Retina (tissue), 1 donor: ENCODE data around the gene KCNQ1.

Experiments used
- DNase-seq: peaks from one replicate; pipeline ENCODE4 v3.0.0-alpha.2; 2016

KCNQ1 gene

GRCh38 chr11:2574043-2574552 lies 129.3 kb downstream of the KCNQ1 start:
- no peak for DNase-seq

- DNase-seq = no peak
Observed at GRCh38 chr11:2574553-2575535, 130.0 kb downstream of the KCNQ1 start.

- DNase-seq = no peak
Observed at GRCh38 chr11:2575591-2576051, 130.8 kb downstream of the KCNQ1 start.

- no peak for DNase-seq
Observed at GRCh38 chr11:2576111-2576510, 131.3 kb downstream of the KCNQ1 start.

GRCh38 chr11:2576549-2576948 lies 131.7 kb downstream of the KCNQ1 start:
- no peak for DNase-seq

- DNase-seq = no peak
Observed at GRCh38 chr11:2577031-2577990, 132.5 kb downstream of the KCNQ1 start.

GRCh38 chr11:2577991-2578928 lies 133.5 kb downstream of the KCNQ1 start:
- DNase-seq = no peak

GRCh38 chr11:2578929-2579270 lies 134.1 kb downstream of the KCNQ1 start:
- no peak for DNase-seq

- no peak for DNase-seq
Observed at GRCh38 chr11:2579315-2580060, 134.7 kb downstream of the KCNQ1 start.

GRCh38 chr11:2580061-2580421 lies 135.2 kb downstream of the KCNQ1 start:
- DNase-seq = no peak

- peak; percentile 6 for DNase-seq
Observed at GRCh38 chr11:2580571-2581001, 135.8 kb downstream of the KCNQ1 start.

- DNase-seq = peak; percentile 4
Observed at GRCh38 chr11:2581151-2581930, 136.5 kb downstream of the KCNQ1 start.

- peak; percentile 30 for DNase-seq
Observed at GRCh38 chr11:2581931-2582350, 137.1 kb downstream of the KCNQ1 start.

- peak; percentile 39 for DNase-seq
Observed at GRCh38 chr11:2582351-2582945, 137.6 kb downstream of the KCNQ1 start.

GRCh38 chr11:2582946-2583604 lies 138.3 kb downstream of the KCNQ1 start:
- peak; percentile 25 for DNase-seq

- DNase-seq = peak; percentile 2
Observed at GRCh38 chr11:2583605-2583958, 138.8 kb downstream of the KCNQ1 start.

- no peak for DNase-seq
Observed at GRCh38 chr11:2584434-2584811, 139.6 kb downstream of the KCNQ1 start.

GRCh38 chr11:2584812-2585565 lies 140.2 kb downstream of the KCNQ1 start:
- peak; percentile 2 for DNase-seq
